Measurements from ENCODE around the gene BMPR1B.

The BMPR1B gene

DNA sequence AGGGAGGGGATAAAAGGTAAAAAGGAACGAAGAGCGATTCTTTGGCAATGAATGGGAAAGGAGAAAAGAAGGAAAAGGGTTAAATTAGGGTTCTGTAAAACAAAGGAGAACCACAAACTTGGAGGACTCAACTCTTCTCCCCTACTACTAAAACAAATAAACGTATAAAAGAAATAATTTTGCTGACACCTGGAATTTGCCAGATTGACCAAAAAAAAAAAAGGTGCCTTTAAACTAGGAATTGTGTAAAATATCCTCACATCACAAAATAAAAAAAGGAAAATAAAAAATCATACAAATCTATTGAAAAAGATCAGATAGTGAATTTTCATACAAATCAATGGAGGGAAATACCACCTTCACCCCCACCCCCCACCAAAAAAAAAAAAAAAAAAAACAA lies 129.3 kb downstream of the BMPR1B start:
- no peaks in the 10 kb centered on the region for H3K27me3 Mint-ChIP-seq
- no peak overlapping the region for H3K4me3 Mint-ChIP-seq
- intact Hi-C loops (cut with micrococcal nuclease): no loop called here
- no peak overlapping the region for H3K27ac Mint-ChIP-seq
- H3K9me3 Mint-ChIP-seq: no peaks in the 10 kb centered on the region
- H3K4me1 Mint-ChIP-seq (ENCODE audit: low read depth): no peaks in the 10 kb centered on the region
- H3K36me3 Mint-ChIP-seq (ENCODE audit: low read depth): no peaks in the 10 kb centered on the region

GRCh38 chr4:94889523-94889922 lies 131.8 kb downstream of the BMPR1B start:
- H3K9me3 Mint-ChIP-seq: no peaks in the 10 kb centered on the region
- no peaks in the 10 kb centered on the region for H3K27me3 Mint-ChIP-seq
- H3K27ac Mint-ChIP-seq: no peak overlapping the region
- intact Hi-C loops (cut with micrococcal nuclease): no loop called here
- no peaks in the 10 kb centered on the region for H3K36me3 Mint-ChIP-seq (ENCODE audit: low read depth)
- H3K4me1 Mint-ChIP-seq (ENCODE audit: low read depth): no peaks in the 10 kb centered on the region
- H3K4me3 Mint-ChIP-seq: no peak overlapping the region

DNA sequence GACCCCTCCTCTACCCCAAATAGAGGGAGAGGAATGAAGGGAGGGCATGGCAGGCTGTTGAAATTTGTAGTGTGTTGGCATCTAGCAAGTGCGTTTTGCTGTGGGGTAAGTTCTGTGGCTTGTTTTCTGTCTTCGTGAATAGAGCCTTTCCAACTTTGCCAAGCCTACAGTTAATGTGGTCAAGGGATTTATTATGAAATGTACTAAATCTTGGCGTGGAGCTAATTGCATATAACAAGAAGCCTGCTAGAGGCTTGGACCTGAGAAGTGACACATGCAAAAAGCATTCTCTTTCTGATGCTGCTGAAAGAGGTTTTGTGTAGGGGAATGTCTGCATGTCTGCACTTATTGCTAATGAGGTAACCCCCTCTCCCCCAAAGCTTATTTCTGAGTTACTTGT lies 132.2 kb downstream of the BMPR1B start:
- no peaks in the 10 kb centered on the region for H3K4me1 Mint-ChIP-seq (ENCODE audit: low read depth)
- no peaks in the 10 kb centered on the region for H3K36me3 Mint-ChIP-seq (ENCODE audit: low read depth)
- H3K27me3 Mint-ChIP-seq: no peaks in the 10 kb centered on the region
- no peak overlapping the region for H3K27ac Mint-ChIP-seq
- no peak overlapping the region for H3K4me3 Mint-ChIP-seq
- H3K9me3 Mint-ChIP-seq: no peaks in the 10 kb centered on the region
- intact Hi-C loops (cut with micrococcal nuclease): no loop called here

DNA sequence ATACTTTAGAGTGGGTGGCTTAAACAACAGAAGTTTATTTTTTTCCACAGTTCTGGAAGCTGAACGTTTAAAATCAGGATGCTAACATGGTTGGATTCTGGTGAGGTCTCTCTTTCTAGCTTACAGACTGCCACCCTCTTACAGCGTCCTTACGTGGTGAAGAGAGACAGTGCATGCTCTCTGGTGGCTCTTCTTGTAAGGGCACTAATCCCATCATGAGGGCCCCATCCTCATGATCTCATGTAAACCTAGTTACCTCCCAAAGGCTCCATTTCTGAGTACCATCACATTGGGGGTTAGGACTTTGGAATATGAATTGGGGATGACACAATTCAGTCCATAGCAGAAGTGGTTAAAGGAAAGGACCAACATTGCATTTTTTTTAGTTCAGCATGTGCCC lies 132.8 kb downstream of the BMPR1B start:
- Mint-ChIP-seq H3K36me3 (ENCODE audit: low read depth) (no peaks in the 10 kb centered on the region), H3K4me1 (ENCODE audit: low read depth) (no peaks in the 10 kb centered on the region), H3K27ac (no peak overlapping the region), H3K9me3 (no peaks in the 10 kb centered on the region), H3K27me3 (no peaks in the 10 kb centered on the region), H3K4me3 (no peak overlapping the region)
- intact Hi-C loops (cut with micrococcal nuclease): no loop called here

DNA sequence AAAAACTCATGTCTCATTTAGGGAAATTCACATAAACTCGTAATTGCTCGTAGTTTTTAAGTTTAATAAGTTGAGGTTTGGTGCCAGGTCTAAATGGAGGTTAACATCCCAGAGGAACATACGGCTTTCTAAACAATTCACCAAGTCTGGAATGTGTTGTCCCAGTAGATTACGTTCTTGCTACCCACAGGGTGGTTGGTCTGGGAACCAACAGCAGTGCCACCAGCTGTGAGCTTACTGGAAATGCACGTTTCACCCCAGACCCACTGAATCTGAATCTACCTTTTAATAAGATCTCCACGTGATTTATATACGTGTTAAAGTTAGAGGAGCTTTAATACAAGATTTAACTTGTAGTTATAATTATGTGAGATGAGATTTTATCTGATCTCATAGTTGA lies 134.3 kb downstream of the BMPR1B start:
- intact Hi-C loops (cut with micrococcal nuclease): no loop called here
- H3K9me3 Mint-ChIP-seq: no peaks in the 10 kb centered on the region

DNA sequence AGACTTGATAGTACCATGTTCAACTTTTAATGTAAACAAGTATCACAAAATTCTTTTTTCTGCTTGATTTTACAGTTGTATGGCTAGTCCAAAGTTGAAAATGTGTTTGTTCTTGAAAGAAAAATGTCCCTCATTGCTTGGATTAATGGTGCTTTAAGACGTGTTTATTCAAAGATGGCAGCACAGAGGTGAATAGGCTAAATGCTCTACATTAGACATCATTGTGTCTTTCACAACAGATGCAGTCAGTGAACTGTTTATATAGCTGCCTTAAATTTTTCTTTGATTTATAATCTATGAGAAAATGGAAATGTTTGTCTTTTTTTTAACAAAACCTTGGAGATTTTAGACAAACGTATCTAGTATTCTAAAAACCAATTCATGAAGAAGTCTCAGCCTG lies 137.3 kb downstream of the BMPR1B start:
- no peaks in the 10 kb centered on the region for H3K36me3 Mint-ChIP-seq (ENCODE audit: low read depth)
- no peaks in the 10 kb centered on the region for H3K27me3 Mint-ChIP-seq
- no peak overlapping the region for H3K27ac Mint-ChIP-seq
- intact Hi-C loops (cut with micrococcal nuclease): no loop called here
- H3K4me1 Mint-ChIP-seq (ENCODE audit: low read depth): no peaks in the 10 kb centered on the region
- H3K9me3 Mint-ChIP-seq: peaks cover 11% of the 10 kb centered on the region
- H3K4me3 Mint-ChIP-seq: no peak overlapping the region

More for the DNA sequence above, 134.3 kb downstream of the BMPR1B start:
- no peak overlapping the region for H3K4me3 Mint-ChIP-seq
- no peaks in the 10 kb centered on the region for H3K4me1 Mint-ChIP-seq (ENCODE audit: low read depth)
- H3K27me3 Mint-ChIP-seq: no peaks in the 10 kb centered on the region
- H3K36me3 Mint-ChIP-seq (ENCODE audit: low read depth): no peaks in the 10 kb centered on the region
- H3K27ac Mint-ChIP-seq: no peak overlapping the region

- intact Hi-C loops (cut with micrococcal nuclease): no loop called here
- H3K36me3 Mint-ChIP-seq (ENCODE audit: low read depth): no peaks in the 10 kb centered on the region
- no peaks in the 10 kb centered on the region for H3K4me1 Mint-ChIP-seq (ENCODE audit: low read depth)
- no peak overlapping the region for H3K4me3 Mint-ChIP-seq
- peaks cover 11% of the 10 kb centered on the region for H3K9me3 Mint-ChIP-seq
- no peaks in the 10 kb centered on the region for H3K27me3 Mint-ChIP-seq
- no peak overlapping the region for H3K27ac Mint-ChIP-seq
Observed at GRCh38 chr4:94897023-94897422, 139.3 kb downstream of the BMPR1B start.

- Mint-ChIP-seq H3K9me3 (no peaks in the 10 kb centered on the region), H3K27ac (no peak overlapping the region), H3K27me3 (no peaks in the 10 kb centered on the region), H3K4me1 (ENCODE audit: low read depth) (no peaks in the 10 kb centered on the region), H3K36me3 (ENCODE audit: low read depth) (no peaks in the 10 kb centered on the region), H3K4me3 (no peak overlapping the region)
- intact Hi-C loops (cut with micrococcal nuclease): no loop called here
Observed at GRCh38 chr4:94905511-94905910, 147.8 kb downstream of the BMPR1B start.

- Mint-ChIP-seq H3K27ac (no peak overlapping the region), H3K4me1 (ENCODE audit: low read depth) (no peaks in the 10 kb centered on the region), H3K4me3 (no peak overlapping the region), H3K9me3 (no peaks in the 10 kb centered on the region), H3K36me3 (ENCODE audit: low read depth) (no peaks in the 10 kb centered on the region), H3K27me3 (no peaks in the 10 kb centered on the region)
- intact Hi-C loops (cut with micrococcal nuclease): no loop called here
Observed at GRCh38 chr4:94909645-94910044, 151.9 kb downstream of the BMPR1B start.

- Mint-ChIP-seq H3K36me3 (ENCODE audit: low read depth) (no peaks in the 10 kb centered on the region), H3K27me3 (no peaks in the 10 kb centered on the region), H3K27ac (no peak overlapping the region), H3K9me3 (no peaks in the 10 kb centered on the region), H3K4me1 (ENCODE audit: low read depth) (no peaks in the 10 kb centered on the region), H3K4me3 (no peak overlapping the region)
- intact Hi-C loops (cut with micrococcal nuclease): no loop called here
Observed at GRCh38 chr4:94911106-94911505, 153.4 kb downstream of the BMPR1B start.

- intact Hi-C loops (cut with micrococcal nuclease): no loop called here
- Mint-ChIP-seq H3K27ac (no peak overlapping the region), H3K36me3 (ENCODE audit: low read depth) (no peaks in the 10 kb centered on the region), H3K4me1 (ENCODE audit: low read depth) (no peaks in the 10 kb centered on the region), H3K4me3 (no peak overlapping the region), H3K9me3 (peaks cover 11% of the 10 kb centered on the region), H3K27me3 (no peaks in the 10 kb centered on the region)
Observed at GRCh38 chr4:94912606-94913005, 154.9 kb downstream of the BMPR1B start.

- Mint-ChIP-seq H3K4me3 (no peak overlapping the region), H3K4me1 (ENCODE audit: low read depth) (no peaks in the 10 kb centered on the region), H3K27ac (no peak overlapping the region), H3K27me3 (no peaks in the 10 kb centered on the region), H3K9me3 (peaks cover 11% of the 10 kb centered on the region), H3K36me3 (ENCODE audit: low read depth) (no peaks in the 10 kb centered on the region)
- intact Hi-C loops (cut with micrococcal nuclease): no loop called here
Observed at GRCh38 chr4:94913316-94913715, 155.6 kb downstream of the BMPR1B start.

DNA sequence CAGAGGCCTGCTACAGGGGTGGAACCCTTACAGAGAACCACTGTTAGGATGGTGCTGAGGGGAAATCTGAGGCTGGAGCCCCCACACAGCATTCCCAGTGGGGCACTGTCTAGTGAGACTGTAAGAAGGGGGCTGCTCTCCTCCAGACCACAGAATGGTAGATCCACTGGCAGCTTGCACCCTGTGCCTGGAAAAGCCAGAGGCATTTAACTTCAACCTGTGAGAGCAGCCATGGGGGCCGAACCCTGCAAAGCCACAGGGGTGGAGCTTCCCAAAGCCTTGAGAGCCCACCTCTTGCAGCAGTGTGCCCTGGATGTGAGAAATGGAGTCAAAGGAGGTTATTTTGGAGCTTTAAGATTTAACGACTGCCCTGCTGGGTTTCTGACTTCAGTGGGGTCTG lies 159.4 kb downstream of the BMPR1B start:
- peaks cover 11% of the 10 kb centered on the region for H3K9me3 Mint-ChIP-seq
- no peaks in the 10 kb centered on the region for H3K27me3 Mint-ChIP-seq
- no peaks in the 10 kb centered on the region for H3K4me1 Mint-ChIP-seq (ENCODE audit: low read depth)
- H3K4me3 Mint-ChIP-seq: no peak overlapping the region
- no peak overlapping the region for H3K27ac Mint-ChIP-seq
- intact Hi-C loops (cut with micrococcal nuclease): no loop called here
- no peaks in the 10 kb centered on the region for H3K36me3 Mint-ChIP-seq (ENCODE audit: low read depth)

DNA sequence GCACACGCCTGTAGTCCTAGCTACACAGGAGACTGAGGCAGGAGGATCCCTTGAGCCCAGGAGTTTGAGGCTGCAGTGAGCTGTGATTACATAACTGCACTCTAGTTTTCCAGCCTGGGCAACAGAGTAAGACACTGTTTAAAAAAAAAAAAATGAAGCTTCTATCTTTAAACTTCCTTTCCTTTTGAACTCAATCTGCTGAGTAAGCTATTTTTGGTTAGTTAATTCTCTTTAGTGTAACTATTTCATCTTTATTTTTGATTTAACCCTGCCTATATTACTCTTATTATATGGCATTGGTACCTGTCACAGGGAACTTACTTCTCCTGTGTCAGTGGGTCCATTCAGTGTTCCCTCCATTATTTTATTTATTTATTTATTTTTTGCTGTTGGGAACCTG lies 160.8 kb downstream of the BMPR1B start:
- H3K27ac Mint-ChIP-seq: no peak overlapping the region
- H3K4me1 Mint-ChIP-seq (ENCODE audit: low read depth): no peaks in the 10 kb centered on the region
- H3K27me3 Mint-ChIP-seq: no peaks in the 10 kb centered on the region
- H3K36me3 Mint-ChIP-seq (ENCODE audit: low read depth): no peaks in the 10 kb centered on the region
- H3K9me3 Mint-ChIP-seq: peaks cover 11% of the 10 kb centered on the region
- no peak overlapping the region for H3K4me3 Mint-ChIP-seq
- intact Hi-C loops (cut with micrococcal nuclease): no loop called here

DNA sequence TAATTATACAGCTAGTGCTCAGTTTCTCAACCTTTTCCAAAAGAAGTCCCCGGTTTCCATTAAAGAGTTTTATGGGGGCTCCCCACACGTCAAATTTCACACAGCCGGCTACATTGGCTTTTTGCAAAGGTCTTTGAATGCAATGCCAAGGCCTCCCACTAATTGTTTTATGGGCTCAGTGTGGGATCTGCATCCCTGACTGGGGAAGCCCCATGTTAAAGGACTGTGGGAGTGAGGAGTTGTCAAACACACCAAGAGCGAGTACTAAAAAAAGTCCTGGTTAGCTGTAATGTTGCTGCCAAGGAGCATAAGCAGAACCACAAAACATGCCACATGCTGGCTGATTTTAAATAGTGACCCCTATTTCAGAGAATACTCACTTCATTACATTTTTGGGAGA lies 162.6 kb downstream of the BMPR1B start:
- Mint-ChIP-seq H3K36me3 (ENCODE audit: low read depth) (no peaks in the 10 kb centered on the region), H3K4me3 (no peak overlapping the region), H3K27ac (no peak overlapping the region), H3K4me1 (ENCODE audit: low read depth) (no peaks in the 10 kb centered on the region), H3K9me3 (peaks cover 11% of the 10 kb centered on the region), H3K27me3 (no peaks in the 10 kb centered on the region)
- intact Hi-C loops (cut with micrococcal nuclease): no loop called here

DNA sequence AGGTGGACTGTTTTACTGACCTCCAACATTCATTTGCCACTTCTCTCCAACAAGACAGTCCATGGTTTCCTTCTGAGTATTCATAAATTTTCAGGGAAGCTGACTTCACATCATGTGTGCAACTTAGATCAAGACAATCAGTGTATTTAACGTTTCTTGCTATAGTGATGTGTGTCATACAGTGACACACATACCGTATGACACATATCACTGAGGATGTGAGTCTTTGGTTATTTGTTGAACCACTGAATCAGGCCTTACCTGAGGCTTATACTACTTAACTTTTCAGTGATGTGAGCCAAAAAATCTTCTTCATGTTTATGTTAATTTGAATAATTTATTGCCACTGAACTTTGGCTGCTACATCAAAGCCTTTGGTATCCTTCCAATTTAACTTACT lies 166.8 kb downstream of the BMPR1B start:
- Mint-ChIP-seq H3K4me3 (no peak overlapping the region), H3K4me1 (ENCODE audit: low read depth) (no peaks in the 10 kb centered on the region), H3K9me3 (no peaks in the 10 kb centered on the region), H3K27me3 (no peaks in the 10 kb centered on the region), H3K36me3 (ENCODE audit: low read depth) (no peaks in the 10 kb centered on the region), H3K27ac (no peak overlapping the region)
- intact Hi-C loops (cut with micrococcal nuclease): no loop called here

Measured in dendritic cell treated with granulocyte-macrophage colony-stimulating factor and Interleukin-4, amounts not matched to agents 40 ng/mL and 50 ng/mL, for 4 days (primary cell).